HG02642 (cell line): ENCODE measurements around the gene PALLD.

Experiments
- ATAC-seq: cut with Tn5 transposase; IDR thresholded peaks from one replicate; pipeline ENCODE4 v1.9.1; 2021; ENCODE audit warnings: mild to moderate bottlenecking; ENCODE audit not compliant: unreplicated experiment, poor library complexity

The PALLD gene

GRCh38 chr4:168741281-168742173, 244.7 kb downstream of the PALLD start:
- ATAC-seq, result no peak

- ATAC-seq, result no peak
These were observed 246.3 kb downstream of the PALLD start for GRCh38 chr4:168743131-168743530.

DNA sequence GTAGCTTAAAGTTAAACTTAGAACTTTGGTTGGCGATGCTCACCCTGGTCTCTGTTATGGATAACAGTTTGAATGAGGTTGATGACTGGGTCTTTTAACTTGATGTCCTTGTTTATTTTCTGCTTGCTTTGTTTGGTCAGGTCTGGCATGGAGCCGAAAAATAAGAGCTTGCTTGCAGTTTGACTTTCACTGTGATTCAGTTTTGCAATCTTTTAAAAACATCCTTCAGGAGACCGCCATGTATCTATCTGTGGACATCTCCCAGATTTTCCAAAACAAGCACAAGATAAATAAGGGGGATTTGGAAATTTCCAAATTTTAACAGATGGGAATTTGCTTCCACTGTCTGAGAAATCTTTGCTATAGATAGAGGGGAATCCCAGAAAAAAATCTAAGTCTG, 246.7 kb downstream of the PALLD start:
- ATAC-seq, result no peak

DNA sequence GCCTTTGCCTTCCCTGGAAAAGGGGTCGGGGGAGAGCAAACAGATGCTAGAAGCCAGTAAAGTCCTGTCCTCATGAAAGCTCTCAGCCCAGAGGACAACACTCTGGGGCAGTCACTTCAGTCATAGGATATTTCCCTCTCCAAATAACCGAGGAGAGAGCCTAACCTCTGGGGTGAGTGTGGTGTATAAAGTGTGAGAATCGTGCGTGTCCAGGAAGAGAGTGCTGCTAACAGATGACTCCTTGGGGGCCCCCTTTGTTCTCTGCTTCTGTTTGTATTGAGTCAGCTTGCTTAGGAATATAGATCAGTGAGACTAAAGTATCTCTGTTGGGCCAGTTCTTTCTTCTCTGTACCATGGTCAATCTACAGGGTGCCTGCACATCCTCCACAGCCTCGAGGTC, 247.2 kb downstream of the PALLD start:
- ATAC-seq, result no peak

DNA sequence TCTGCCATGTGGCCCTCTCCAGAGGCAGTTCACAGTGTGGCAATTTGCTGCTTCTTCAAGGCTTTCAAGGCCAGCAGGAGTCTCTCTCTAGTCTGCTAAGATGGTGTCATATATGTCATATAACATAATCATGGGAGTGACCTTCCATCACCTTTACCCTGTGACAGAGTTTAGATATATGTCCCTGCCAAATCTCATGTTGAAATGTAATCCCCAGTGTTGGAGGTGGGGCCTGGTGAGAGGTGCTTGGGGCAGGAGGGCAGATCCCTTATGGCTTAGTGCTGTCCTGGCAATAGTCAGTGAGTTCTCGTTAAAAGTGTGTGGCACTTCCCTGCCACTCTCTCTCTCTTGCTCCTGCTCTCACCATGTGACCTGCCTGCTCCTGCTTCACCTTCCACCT, 252.0 kb downstream of the PALLD start:
- ATAC-seq, result no peak

DNA sequence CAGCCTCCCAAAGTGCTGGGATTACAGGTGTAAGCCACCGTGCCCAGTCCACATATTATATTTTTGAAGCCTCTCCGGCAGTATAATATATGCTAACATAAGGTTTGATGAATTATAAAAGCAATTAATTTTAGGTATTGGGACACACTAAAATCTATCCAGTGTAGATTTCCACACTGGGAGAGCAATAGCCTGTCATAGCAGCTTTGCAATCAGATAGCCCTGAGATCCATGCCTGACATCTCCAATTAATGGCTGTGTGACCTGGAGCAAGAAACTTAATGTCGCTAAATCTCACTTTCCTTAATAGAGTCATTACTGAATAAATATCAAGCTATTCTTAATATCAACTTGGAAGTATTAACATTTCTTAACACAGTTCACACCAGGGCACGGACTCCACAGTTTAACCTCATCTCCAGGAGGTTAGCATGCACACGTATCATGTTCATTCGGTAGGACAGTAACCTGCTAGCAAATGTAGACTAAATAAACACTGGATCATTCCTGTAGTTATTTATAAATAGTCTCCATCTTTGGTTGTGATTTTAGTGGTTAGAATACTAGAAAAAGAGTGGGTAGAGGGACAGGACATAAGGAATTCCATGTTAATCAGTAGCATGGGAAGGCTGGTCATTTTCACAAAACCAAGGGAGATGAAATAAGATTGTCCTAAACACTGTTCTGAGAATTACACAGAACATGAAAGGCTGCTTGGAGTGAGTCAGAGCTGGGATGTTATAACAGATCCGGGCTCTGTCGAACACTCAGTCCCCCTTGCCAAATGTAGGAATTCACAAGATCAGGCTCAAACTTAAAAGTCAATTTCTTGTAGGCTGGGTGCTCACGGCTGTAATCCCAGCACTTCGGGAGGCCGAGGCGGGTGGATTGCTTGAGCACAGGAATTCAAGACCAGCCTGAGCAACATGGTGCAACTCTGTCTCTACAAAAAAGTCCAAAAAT, 254.7 kb downstream of the PALLD start:
- no peak for ATAC-seq

- no peak for ATAC-seq
These were observed 259.0 kb downstream of the PALLD start for GRCh38 chr4:168755598-168756477.

- ATAC-seq, result no peak
These were observed 260.6 kb downstream of the PALLD start for GRCh38 chr4:168757500-168757899.

DNA sequence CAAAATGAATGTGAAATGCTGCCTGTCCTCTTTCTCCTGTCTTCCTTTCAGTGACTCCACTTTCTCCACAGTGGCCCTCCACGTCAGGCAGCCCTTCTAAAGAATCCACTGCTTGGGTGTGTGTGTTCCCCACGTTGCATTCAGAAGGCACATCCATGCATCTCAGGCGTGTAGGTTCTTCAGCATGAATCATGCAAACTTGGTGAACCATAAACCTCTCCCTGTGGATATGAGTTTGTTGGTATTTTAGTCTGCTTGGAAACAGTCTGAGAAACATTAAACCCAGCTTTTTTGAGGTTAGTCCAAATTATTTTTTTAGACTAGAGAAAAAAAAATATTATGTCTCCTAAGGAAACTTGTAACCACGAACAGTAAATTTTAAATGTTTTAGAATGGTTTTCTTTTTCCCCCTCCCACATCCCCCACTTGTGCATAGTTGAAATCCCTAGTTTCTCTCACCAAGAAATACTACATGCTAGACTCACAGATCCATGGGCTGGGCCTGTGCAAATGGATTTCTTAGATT, 261.6 kb downstream of the PALLD start:
- no peak for ATAC-seq

GRCh38 chr4:168759321-168759720, 262.5 kb downstream of the PALLD start:
- no peak for ATAC-seq

DNA sequence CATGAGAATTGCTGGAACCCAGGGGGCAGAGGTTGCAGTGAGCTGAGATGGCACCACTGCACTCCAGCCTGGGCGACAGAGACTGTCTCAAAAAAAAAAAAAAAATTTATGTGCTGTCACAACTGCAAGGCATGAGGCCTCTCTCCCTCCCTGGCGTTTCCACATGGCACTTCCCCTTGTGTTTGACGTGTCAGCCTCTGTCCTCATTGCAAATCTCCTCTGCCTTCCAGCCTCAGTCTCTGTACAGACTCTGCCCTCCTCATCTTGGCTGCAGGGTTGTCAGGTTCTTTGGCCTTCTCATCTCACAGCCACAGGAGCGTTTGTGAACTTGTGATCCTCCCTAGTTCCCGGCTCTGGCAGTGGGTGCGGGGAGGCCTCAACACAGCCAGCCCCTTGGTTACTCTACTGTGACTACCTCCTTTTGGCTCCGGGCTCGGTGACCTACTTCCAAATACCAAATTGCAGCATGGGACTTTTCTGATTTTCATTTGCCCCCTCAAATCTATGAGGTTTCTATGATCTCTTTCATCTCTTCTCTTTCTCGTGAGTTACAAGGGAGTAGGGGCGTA, 263.2 kb downstream of the PALLD start:
- no peak for ATAC-seq

DNA sequence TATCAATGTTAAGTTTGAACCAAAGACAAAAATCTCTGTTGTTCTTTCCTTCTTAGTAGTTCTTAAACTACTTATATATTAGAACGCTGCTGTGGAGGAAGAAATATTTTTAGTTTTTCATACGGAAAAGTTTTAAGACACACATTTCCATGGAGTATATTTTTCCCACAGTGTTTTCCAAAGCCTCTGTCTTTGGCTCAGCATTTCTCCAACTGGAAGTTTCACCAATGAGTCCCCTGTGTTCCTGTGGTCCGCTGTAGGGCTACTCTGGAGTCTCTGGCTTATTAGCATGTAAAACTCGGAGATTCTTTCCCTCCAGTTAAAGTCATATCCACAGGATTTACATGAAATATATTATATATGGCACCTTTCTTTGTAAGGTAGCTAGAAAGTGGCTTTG, 264.2 kb downstream of the PALLD start:
- no peak for ATAC-seq

- ATAC-seq, result no peak
These were observed 268.5 kb downstream of the PALLD start for GRCh38 chr4:168765322-168765721.

DNA sequence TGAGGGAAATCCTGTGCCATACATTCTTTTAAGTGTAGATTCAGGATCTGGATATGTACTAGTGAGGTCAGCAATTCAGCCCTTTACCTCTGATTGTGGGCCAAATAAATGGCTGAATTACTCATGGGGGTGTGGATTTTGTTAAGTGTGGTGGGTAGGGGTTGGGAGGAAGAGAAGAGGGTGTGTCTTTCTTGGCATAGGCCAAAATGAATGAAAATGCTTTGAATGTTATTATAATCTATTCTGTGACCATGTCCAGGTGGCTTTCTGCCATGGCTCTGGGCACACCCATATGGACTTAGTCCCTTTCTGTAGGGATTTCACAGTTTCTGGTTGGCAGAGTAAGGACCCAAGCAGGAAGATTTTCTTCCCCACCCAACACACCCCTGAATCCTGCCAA, 268.9 kb downstream of the PALLD start:
- ATAC-seq, result no peak

- ATAC-seq, result no peak
These were observed 269.9 kb downstream of the PALLD start for GRCh38 chr4:168766604-168767316.

DNA sequence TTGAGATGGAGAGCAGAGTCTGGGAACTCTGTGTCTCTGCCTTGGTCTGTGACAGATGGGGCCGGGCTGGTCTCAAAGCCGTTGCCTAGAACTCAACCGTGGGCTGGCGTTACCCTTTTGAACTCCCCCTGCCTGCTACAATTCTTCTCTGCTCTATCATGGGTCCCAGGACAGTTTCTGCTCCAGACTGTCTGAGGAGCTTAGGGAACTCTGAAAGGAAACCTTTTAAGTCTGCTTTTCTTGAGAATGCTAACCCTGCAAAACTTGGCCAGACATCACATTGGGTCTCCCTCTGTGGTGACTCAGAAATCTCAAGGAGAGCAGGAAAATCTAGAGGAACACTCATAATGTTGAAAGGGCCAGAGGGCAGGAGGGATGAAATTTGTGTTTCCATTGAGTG, 272.6 kb downstream of the PALLD start:
- ATAC-seq, result no peak

DNA sequence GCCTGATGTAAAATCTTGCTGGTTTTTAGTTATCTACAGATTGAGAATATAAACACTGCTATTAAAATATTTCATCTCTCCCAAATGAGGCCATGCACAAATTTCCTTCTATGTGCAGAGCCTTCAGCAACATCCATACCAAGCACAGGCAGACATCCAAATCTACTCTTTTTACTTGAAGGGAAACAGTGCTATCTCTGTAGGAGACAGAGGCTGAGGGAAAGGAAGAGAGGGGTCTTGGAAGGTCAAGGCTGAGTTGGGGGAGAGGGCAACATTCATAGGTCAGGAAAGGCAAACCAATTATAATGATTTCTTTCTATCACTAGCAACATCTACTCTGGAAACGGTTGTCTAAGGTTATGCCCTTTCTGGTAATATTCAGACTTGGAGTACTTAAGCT, 273.0 kb downstream of the PALLD start:
- no peak for ATAC-seq

- no peak for ATAC-seq
These were observed 274.4 kb downstream of the PALLD start for GRCh38 chr4:168771251-168771650.
